Stomach smooth muscle (tissue), 2 donors: ENCODE data around the gene SLC2A1.

ENCODE experiments used
- H3K27ac ChIP-seq: one replicate; pipeline ENCODE4 v1.7.0; 2013; ENCODE audit warnings: mild to moderate bottlenecking, low read length, inconsistent platforms
- H3K27me3 ChIP-seq, 2 donors: one replicate each; pipeline ENCODE4 v1.7.0; 2013; ENCODE audit warnings: low read length in 2 of 2; ENCODE audit not compliant: insufficient read depth in 2 of 2, control insufficient read depth in 1 of 2
- H3K36me3 ChIP-seq, 2 donors: one replicate each; pipeline ENCODE4 v1.7.0; 2013; ENCODE audit warnings: low read length in 2 of 2; ENCODE audit not compliant: control insufficient read depth in 2 of 2, insufficient read depth in 2 of 2
- H3K4me1 ChIP-seq: one replicate; pipeline ENCODE4 v1.7.0; 2013; ENCODE audit warnings: low read length; ENCODE audit not compliant: control insufficient read depth, insufficient read depth
- H3K4me3 ChIP-seq, 2 donors: one replicate each; pipeline ENCODE4 v1.7.0; 2013; ENCODE audit warnings: low read length in 2 of 2
- H3K9ac ChIP-seq, 2 donors: one replicate each; pipeline ENCODE4 v1.7.0; 2013; ENCODE audit warnings: low read length in 2 of 2, mild to moderate bottlenecking in 1 of 2
- H3K9me3 ChIP-seq, 2 donors: one replicate each; pipeline ENCODE4 v1.7.0; 2013; ENCODE audit warnings: low read length in 2 of 2; ENCODE audit not compliant: control insufficient read depth in 2 of 2
- donor health status: healthy.
- donor health status: Pancreatic carcinoma.

SLC2A1 gene

GRCh38 chr1:42947965-42948732, 10.5 kb downstream of the SLC2A1 start:
- Histone ChIP-seq H3K9ac (no peak overlapping the region), H3K27me3 (no peaks in the 10 kb centered on the region), H3K9me3 (no peaks in the 10 kb centered on the region), H3K36me3 (no peaks in the 10 kb centered on the region), H3K4me3 (no peak overlapping the region), H3K4me1 (peaks cover 43% of the 10 kb centered on the region), H3K27ac (peak overlapping the region; percentile 31)

GRCh38 chr1:42947117-42947516, 11.6 kb downstream of the SLC2A1 start:
- Histone ChIP-seq H3K9me3 (no peaks in the 10 kb centered on the region), H3K36me3 (no peaks in the 10 kb centered on the region), H3K9ac (no peak overlapping the region), H3K27me3 (no peaks in the 10 kb centered on the region), H3K4me1 (peaks cover 49% of the 10 kb centered on the region), H3K27ac (peak overlapping the region; percentile 62), H3K4me3 (no peak overlapping the region)

- H3K4me1 ChIP-seq, result peaks cover 57% of the 10 kb centered on the region
- H3K36me3 ChIP-seq, result no peaks in the 10 kb centered on the region
- H3K27me3 ChIP-seq, result no peaks in the 10 kb centered on the region
- peak overlapping the region; percentile 62 for H3K27ac ChIP-seq
- H3K9me3 ChIP-seq, result no peaks in the 10 kb centered on the region
- H3K4me3 ChIP-seq, result peak overlapping the region in 1 of 2 donors; percentile 15
- H3K9ac ChIP-seq, result no peak overlapping the region
These were observed 12.4 kb downstream of the SLC2A1 start for GRCh38 chr1:42946120-42946898.

GRCh38 chr1:42945164-42945563, 13.5 kb downstream of the SLC2A1 start:
- Histone ChIP-seq H3K4me3 (no peak overlapping the region), H3K4me1 (peaks cover 68% of the 10 kb centered on the region), H3K27me3 (no peaks in the 10 kb centered on the region), H3K9ac (peak overlapping the region in 1 of 2 donors; percentile 60), H3K36me3 (no peaks in the 10 kb centered on the region), H3K9me3 (no peaks in the 10 kb centered on the region), H3K27ac (peak overlapping the region; percentile 87)

- H3K27ac ChIP-seq, result peak overlapping the region; percentile 87
- H3K9me3 ChIP-seq, result no peaks in the 10 kb centered on the region
- no peaks in the 10 kb centered on the region for H3K36me3 ChIP-seq
- H3K9ac ChIP-seq, result peak overlapping the region; percentile 60 to 75
- H3K4me3 ChIP-seq, result peak overlapping the region in 1 of 2 donors; percentile 22
- H3K27me3 ChIP-seq, result no peaks in the 10 kb centered on the region
- H3K4me1 ChIP-seq, result peaks cover 75% of the 10 kb centered on the region
These were observed 14.3 kb downstream of the SLC2A1 start for GRCh38 chr1:42944246-42944928.

- Histone ChIP-seq H3K4me1 (peaks cover 80% of the 10 kb centered on the region), H3K27ac (peak overlapping the region; percentile 87), H3K9ac (peak overlapping the region; percentile 60 to 75)
These were observed 14.9 kb downstream of the SLC2A1 start for GRCh38 chr1:42943728-42944127.

GRCh38 chr1:42943166-42943565, 15.5 kb downstream of the SLC2A1 start:
- Histone ChIP-seq H3K4me3 (no peak overlapping the region), H3K27me3 (no peaks in the 10 kb centered on the region), H3K4me1 (peaks cover 82% of the 10 kb centered on the region), H3K9me3 (no peaks in the 10 kb centered on the region), H3K9ac (peak overlapping the region; percentile 60 to 75), H3K36me3 (peaks cover 2 to 4% of the 10 kb centered on the region in 2 donors), H3K27ac (peak overlapping the region; percentile 87)

More at GRCh38 chr1:42943728-42944127, 14.9 kb downstream of the SLC2A1 start:
- H3K9me3 ChIP-seq, result no peaks in the 10 kb centered on the region
- no peaks in the 10 kb centered on the region for H3K27me3 ChIP-seq
- peaks cover 0 to 4% of the 10 kb centered on the region in 2 donors for H3K36me3 ChIP-seq
- H3K4me3 ChIP-seq, result peak overlapping the region in 1 of 2 donors; percentile 15

- H3K27ac ChIP-seq, result peak overlapping the region; percentile 87
- no peak overlapping the region for H3K9ac ChIP-seq
- H3K4me1 ChIP-seq, result peaks cover 77% of the 10 kb centered on the region
- H3K4me3 ChIP-seq, result no peak overlapping the region
- H3K36me3 ChIP-seq, result peaks cover 2 to 4% of the 10 kb centered on the region in 2 donors
- no peaks in the 10 kb centered on the region for H3K9me3 ChIP-seq
- no peaks in the 10 kb centered on the region for H3K27me3 ChIP-seq
These were observed 16.2 kb downstream of the SLC2A1 start for GRCh38 chr1:42942444-42942843.

GRCh38 chr1:42941640-42942330, 16.9 kb downstream of the SLC2A1 start:
- H3K9me3 ChIP-seq, result no peaks in the 10 kb centered on the region
- peak overlapping the region; percentile 87 for H3K27ac ChIP-seq
- no peak overlapping the region for H3K4me3 ChIP-seq
- no peaks in the 10 kb centered on the region for H3K27me3 ChIP-seq
- H3K4me1 ChIP-seq, result peaks cover 80% of the 10 kb centered on the region
- H3K36me3 ChIP-seq, result peaks cover 4 to 6% of the 10 kb centered on the region in 2 donors
- H3K9ac ChIP-seq, result peak overlapping the region in 1 of 2 donors; percentile 2
